ENCODE data around the gene THOP1.
A peak's percentile ranks its signal among the peaks of the same experiment; 100 is the strongest.

The THOP1 gene

DNA sequence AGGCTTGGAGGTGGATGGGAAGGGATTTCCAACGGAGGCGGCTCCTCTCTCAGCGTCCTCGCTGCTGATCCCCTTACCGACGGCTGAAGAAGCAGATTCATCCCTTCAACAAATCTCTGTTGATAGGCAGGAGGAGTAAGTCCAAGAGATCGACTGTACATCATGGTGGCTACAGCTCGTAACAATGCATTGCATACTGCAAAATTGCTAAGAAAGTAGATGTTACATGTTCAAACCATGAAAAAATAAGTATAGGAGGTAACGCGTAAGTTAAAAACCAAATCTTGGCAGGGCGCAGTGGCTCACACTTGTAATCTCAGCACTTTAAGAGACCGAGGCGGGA, 45.0 kb upstream of the THOP1 start:
- peak overlapping the region; percentile 54 for H3K4me2 ChIP-seq (ENCODE audit: low read length)
- H3K4me1 ChIP-seq (ENCODE audit: control insufficient read depth, low read length) = peaks cover 18% of the 10 kb centered on the region
- H4K20me1 ChIP-seq (ENCODE audit: control insufficient read depth, insufficient read depth, low read depth, low read length) = no peaks in the 10 kb centered on the region
- no peaks in the 10 kb centered on the region for H3K9me2 ChIP-seq (replicated peaks; ENCODE audit: control insufficient read depth, low read length)
- no peak overlapping the region for H3K27ac ChIP-seq (ENCODE audit: low read depth, low read length)
- H3K27me3 ChIP-seq (ENCODE audit: control insufficient read depth, low read length) = peaks cover 7% of the 10 kb centered on the region
- H3F3A ChIP-seq (ENCODE audit: control insufficient read depth, insufficient read depth) = no peaks in the 10 kb centered on the region
- TF ChIP-seq, protein P1, sequence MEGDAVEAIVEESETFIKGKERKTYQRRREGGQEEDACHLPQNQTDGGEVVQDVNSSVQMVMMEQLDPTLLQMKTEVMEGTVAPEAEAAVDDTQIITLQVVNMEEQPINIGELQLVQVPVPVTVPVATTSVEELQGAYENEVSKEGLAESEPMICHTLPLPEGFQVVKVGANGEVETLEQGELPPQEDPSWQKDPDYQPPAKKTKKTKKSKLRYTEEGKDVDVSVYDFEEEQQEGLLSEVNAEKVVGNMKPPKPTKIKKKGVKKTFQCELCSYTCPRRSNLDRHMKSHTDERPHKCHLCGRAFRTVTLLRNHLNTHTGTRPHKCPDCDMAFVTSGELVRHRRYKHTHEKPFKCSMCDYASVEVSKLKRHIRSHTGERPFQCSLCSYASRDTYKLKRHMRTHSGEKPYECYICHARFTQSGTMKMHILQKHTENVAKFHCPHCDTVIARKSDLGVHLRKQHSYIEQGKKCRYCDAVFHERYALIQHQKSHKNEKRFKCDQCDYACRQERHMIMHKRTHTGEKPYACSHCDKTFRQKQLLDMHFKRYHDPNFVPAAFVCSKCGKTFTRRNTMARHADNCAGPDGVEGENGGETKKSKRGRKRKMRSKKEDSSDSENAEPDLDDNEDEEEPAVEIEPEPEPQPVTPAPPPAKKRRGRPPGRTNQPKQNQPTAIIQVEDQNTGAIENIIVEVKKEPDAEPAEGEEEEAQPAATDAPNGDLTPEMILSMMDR (IDR thresholded peaks at IDR 0.05; ENCODE audit: low read depth, low read length, poor library complexity, severe bottlenecking) = no peak
- TF ChIP-seq EZH2phosphoT487 (IDR thresholded peaks at IDR 0.05; ENCODE audit: borderline replicate concordance, low read length) = no peak
- peak overlapping the region; percentile 99 for H3K4me3 ChIP-seq (ENCODE audit: low read length)
- H3K9me3 ChIP-seq (ENCODE audit: control insufficient read depth, insufficient read depth, low read length) = no peaks in the 10 kb centered on the region
- peaks cover 26% of the 10 kb centered on the region for H3K36me3 ChIP-seq (ENCODE audit: control insufficient read depth, low read length)
- H3K79me2 ChIP-seq (ENCODE audit: control insufficient read depth, low read length) = peaks cover 38% of the 10 kb centered on the region

DNA sequence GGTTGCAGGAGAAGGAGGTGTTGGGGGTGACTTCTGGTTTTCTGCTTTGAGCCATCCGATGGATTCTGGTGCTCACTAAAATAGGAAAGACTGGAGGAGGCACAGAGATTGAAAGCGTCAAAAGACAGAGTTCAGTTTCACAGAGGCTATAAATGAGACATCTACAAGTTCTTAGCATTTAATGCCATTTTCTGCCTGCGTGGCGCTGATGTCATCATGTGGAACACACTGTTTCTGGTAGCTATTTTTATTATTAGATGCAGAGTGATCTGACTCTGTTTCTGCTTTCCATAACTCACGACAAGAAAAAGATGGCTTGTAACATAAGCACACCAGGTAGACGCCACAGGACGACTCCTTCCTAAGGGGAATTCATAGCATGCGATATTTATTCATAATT, 42.2 kb upstream of the THOP1 start:
- Histone ChIP-seq H3K27me3 (ENCODE audit: control insufficient read depth, low read length) (peaks cover 7% of the 10 kb centered on the region), H3F3A (ENCODE audit: control insufficient read depth, insufficient read depth) (no peaks in the 10 kb centered on the region), H3K4me3 (ENCODE audit: low read length) (no peak overlapping the region), H3K9me3 (ENCODE audit: control insufficient read depth, insufficient read depth, low read length) (no peaks in the 10 kb centered on the region), H3K9me2 (replicated peaks; ENCODE audit: control insufficient read depth, low read length) (no peaks in the 10 kb centered on the region), H3K36me3 (ENCODE audit: control insufficient read depth, low read length) (peaks cover 7% of the 10 kb centered on the region), H3K4me2 (ENCODE audit: low read length) (no peak overlapping the region), H3K79me2 (ENCODE audit: control insufficient read depth, low read length) (peaks cover 15% of the 10 kb centered on the region), H3K4me1 (ENCODE audit: control insufficient read depth, low read length) (peaks cover 37% of the 10 kb centered on the region), H4K20me1 (ENCODE audit: control insufficient read depth, insufficient read depth, low read depth, low read length) (no peaks in the 10 kb centered on the region), H3K27ac (ENCODE audit: low read depth, low read length) (no peak overlapping the region)
- TF ChIP-seq EZH2phosphoT487 (IDR thresholded peaks at IDR 0.05; ENCODE audit: borderline replicate concordance, low read length) = no peak
- TF ChIP-seq, protein P1 (IDR thresholded peaks at IDR 0.05; ENCODE audit: low read depth, low read length, poor library complexity, severe bottlenecking) = no peak

DNA sequence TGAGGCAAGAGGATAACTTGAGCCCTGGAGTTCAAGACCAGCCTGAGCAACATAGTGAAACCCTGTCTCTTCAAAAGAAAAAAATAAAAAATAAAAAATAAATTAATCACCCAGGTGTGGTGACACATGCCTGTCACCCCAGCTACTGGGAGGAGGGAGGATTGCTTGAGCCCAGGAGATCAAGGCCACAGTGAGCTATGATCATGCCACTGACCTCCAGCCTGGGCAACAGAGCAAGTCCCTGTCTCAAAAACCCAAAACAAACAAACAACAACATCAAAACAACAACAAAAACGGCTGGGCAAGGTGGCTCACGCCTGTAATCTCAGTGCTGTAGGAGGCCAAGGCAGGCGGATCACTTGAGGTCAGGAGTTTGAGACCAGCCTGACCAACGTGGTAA, 41.2 kb upstream of the THOP1 start:
- Histone ChIP-seq H3F3A (ENCODE audit: control insufficient read depth, insufficient read depth) (no peaks in the 10 kb centered on the region), H4K20me1 (ENCODE audit: control insufficient read depth, insufficient read depth, low read depth, low read length) (no peaks in the 10 kb centered on the region), H3K27me3 (ENCODE audit: control insufficient read depth, low read length) (peaks cover 7% of the 10 kb centered on the region), H3K4me3 (ENCODE audit: low read length) (no peak overlapping the region), H3K79me2 (ENCODE audit: control insufficient read depth, low read length) (peaks cover 7% of the 10 kb centered on the region), H3K27ac (ENCODE audit: low read depth, low read length) (no peak overlapping the region), H3K9me2 (replicated peaks; ENCODE audit: control insufficient read depth, low read length) (no peaks in the 10 kb centered on the region), H3K9me3 (ENCODE audit: control insufficient read depth, insufficient read depth, low read length) (no peaks in the 10 kb centered on the region), H3K4me2 (ENCODE audit: low read length) (no peak overlapping the region), H3K4me1 (ENCODE audit: control insufficient read depth, low read length) (peaks cover 40% of the 10 kb centered on the region), H3K36me3 (ENCODE audit: control insufficient read depth, low read length) (peaks cover 3% of the 10 kb centered on the region; the same call in 1 of the 2 replicates)
- TF ChIP-seq, protein P1 (IDR thresholded peaks at IDR 0.05; ENCODE audit: low read depth, low read length, poor library complexity, severe bottlenecking) = no peak
- TF ChIP-seq EZH2phosphoT487 (IDR thresholded peaks at IDR 0.05; ENCODE audit: borderline replicate concordance, low read length) = no peak

DNA sequence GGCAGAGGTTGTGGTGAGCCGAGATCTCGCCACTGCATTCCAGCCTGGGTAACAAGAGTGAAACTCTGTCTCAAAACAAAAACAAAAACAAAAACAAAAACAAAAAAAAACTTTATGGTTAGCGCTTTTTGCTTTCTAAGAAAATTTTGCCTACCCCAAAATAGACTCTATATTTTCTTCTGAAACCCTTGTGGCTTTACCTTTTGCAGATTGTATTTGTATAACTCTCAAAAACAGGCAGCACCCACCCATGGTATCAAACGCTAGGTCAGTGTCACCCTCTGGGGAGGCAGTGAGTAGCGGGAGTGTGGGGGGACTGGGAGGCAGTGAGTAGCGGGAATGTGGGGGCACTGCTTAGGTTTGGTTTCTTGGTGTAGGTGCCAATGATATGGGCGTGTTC, 38.0 kb upstream of the THOP1 start:
- H3K36me3 ChIP-seq (ENCODE audit: control insufficient read depth, low read length) = no peaks in the 10 kb centered on the region
- peaks cover 6% of the 10 kb centered on the region for H3F3A ChIP-seq (ENCODE audit: control insufficient read depth, insufficient read depth)
- H3K27me3 ChIP-seq (ENCODE audit: control insufficient read depth, low read length) = peaks cover 4% of the 10 kb centered on the region
- no peaks in the 10 kb centered on the region for H4K20me1 ChIP-seq (ENCODE audit: control insufficient read depth, insufficient read depth, low read depth, low read length)
- no peak overlapping the region for H3K27ac ChIP-seq (ENCODE audit: low read depth, low read length)
- no peaks in the 10 kb centered on the region for H3K79me2 ChIP-seq (ENCODE audit: control insufficient read depth, low read length)
- H3K4me1 ChIP-seq (ENCODE audit: control insufficient read depth, low read length) = peaks cover 57% of the 10 kb centered on the region
- no peak overlapping the region for H3K4me3 ChIP-seq (ENCODE audit: low read length)
- no peaks in the 10 kb centered on the region for H3K9me2 ChIP-seq (replicated peaks; ENCODE audit: control insufficient read depth, low read length)
- H3K4me2 ChIP-seq (ENCODE audit: low read length) = peak overlapping the region; percentile 95
- TF ChIP-seq, protein P1 (IDR thresholded peaks at IDR 0.05; ENCODE audit: low read depth, low read length, poor library complexity, severe bottlenecking) = no peak
- no peak for TF ChIP-seq EZH2phosphoT487 (IDR thresholded peaks at IDR 0.05; ENCODE audit: borderline replicate concordance, low read length)
- H3K9me3 ChIP-seq (ENCODE audit: control insufficient read depth, insufficient read depth, low read length) = no peaks in the 10 kb centered on the region
